Vagina (tissue), 2 donors: ENCODE results near the gene ZNF133. TPM values are rescaled to one million over a fixed set of nuclear protein-coding genes. Genes with fewer than 3 reads are reported as not detected.

Experiments used
- DNase-seq, 2 donors: peaks; one replicate each; pipeline ENCODE4 v3.0.0-alpha.2; 2017; ENCODE audit errors: extremely low spot score in 2 of 2
- H3K27ac ChIP-seq: fragments of 200-600 bp; sonication (generic); one replicate; pipeline ENCODE4 v1.5.1; 2019
- H3K27me3 ChIP-seq: fragments of 200-600 bp; sonication (generic); one replicate; pipeline ENCODE4 v1.5.1; 2019
- H3K36me3 ChIP-seq, 2 donors: fragments of 200-600 bp; sonication (generic); one replicate each; pipeline ENCODE4 v1.5.1; 2017 to 2019
- H3K4me1 ChIP-seq: fragments of 200-600 bp; sonication (generic); one replicate; pipeline ENCODE4 v1.5.1; 2019
- H3K4me3 ChIP-seq, 2 donors: fragments of 200-600 bp; sonication (generic); 1 replicate in 1 of 2; 2 replicates in 1 of 2; pipeline ENCODE4 v1.5.1; 2016 to 2019
- H3K9me3 ChIP-seq: fragments of 200-600 bp; sonication (generic); one replicate; pipeline ENCODE4 v1.5.1; 2019
- POLR2A ChIP-seq, 2 donors: fragments of 450-650 bp; IDR thresholded peaks; one replicate each; pipeline ENCODE4 v1.6.1; 2017; ENCODE audit warnings: antibody characterized with exemption in 2 of 2, mild to moderate bottlenecking in 2 of 2, moderate library complexity in 2 of 2
- POLR2AphosphoS5 ChIP-seq, 2 donors: sonication (generic); formaldehyde crosslinking; IDR thresholded peaks; one replicate each; pipeline ENCODE4 v1.9.0; 2017; ENCODE audit warnings: antibody characterized with exemption in 2 of 2, mild to moderate bottlenecking in 2 of 2, low read depth in 1 of 2; ENCODE audit not compliant: insufficient read depth in 1 of 2
- intact Hi-C: fragments of 100-400 bp; cut with DNase I; formaldehyde crosslinking; loops from one replicate; pipeline ENCODE4 v1.15.1; 2023
- total RNA-seq: library from RNA; depleted of rRNA; stranded (reverse); fragments of >200 nt; gene quantifications from one replicate; pipeline ENCODE4 v1.2.3, GENCODE V29; 2016
- TF ChIP-seq, protein P1 (sequence below), 3 experiments: fragments of 450-650 bp in 2 of 3; fragments of 200-600 bp in 1 of 3; sonication (generic) in 1 of 3; IDR thresholded peaks; one replicate each; pipeline ENCODE4 v1.5.1; 2017 to 2019; ENCODE audit warnings: antibody characterized with exemption in 3 of 3, mild to moderate bottlenecking in 2 of 3, moderate library complexity in 2 of 3

The ZNF133 gene
- total RNA-seq, 1 donor from 2014 or later = 20.6 TPM

GRCh38 chr20:18299364-18299763, 11.0 kb downstream of the ZNF133 start:
- TF ChIP-seq, protein P1, sequence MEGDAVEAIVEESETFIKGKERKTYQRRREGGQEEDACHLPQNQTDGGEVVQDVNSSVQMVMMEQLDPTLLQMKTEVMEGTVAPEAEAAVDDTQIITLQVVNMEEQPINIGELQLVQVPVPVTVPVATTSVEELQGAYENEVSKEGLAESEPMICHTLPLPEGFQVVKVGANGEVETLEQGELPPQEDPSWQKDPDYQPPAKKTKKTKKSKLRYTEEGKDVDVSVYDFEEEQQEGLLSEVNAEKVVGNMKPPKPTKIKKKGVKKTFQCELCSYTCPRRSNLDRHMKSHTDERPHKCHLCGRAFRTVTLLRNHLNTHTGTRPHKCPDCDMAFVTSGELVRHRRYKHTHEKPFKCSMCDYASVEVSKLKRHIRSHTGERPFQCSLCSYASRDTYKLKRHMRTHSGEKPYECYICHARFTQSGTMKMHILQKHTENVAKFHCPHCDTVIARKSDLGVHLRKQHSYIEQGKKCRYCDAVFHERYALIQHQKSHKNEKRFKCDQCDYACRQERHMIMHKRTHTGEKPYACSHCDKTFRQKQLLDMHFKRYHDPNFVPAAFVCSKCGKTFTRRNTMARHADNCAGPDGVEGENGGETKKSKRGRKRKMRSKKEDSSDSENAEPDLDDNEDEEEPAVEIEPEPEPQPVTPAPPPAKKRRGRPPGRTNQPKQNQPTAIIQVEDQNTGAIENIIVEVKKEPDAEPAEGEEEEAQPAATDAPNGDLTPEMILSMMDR (IDR thresholded peaks at IDR 0.05) = no peak
- no peak for TF ChIP-seq POLR2A (IDR thresholded peaks at IDR 0.05)
- TF ChIP-seq POLR2AphosphoS5 (IDR thresholded peaks at IDR 0.05; ENCODE audit: insufficient read depth in 1 of 2, low read depth in 1 of 2) = no peak
- no peaks in the 10 kb centered on the region for H3K9me3 ChIP-seq
- H3K27ac ChIP-seq = no peak overlapping the region
- no peaks in the 10 kb centered on the region for H3K4me1 ChIP-seq
- no peaks in the 10 kb centered on the region for H3K27me3 ChIP-seq
- H3K36me3 ChIP-seq = peaks cover 0 to 7% of the 10 kb centered on the region in 2 donors
- DNase-seq = no peak
- intact Hi-C loops = no loop called here
- H3K4me3 ChIP-seq = no peak overlapping the region

DNA sequence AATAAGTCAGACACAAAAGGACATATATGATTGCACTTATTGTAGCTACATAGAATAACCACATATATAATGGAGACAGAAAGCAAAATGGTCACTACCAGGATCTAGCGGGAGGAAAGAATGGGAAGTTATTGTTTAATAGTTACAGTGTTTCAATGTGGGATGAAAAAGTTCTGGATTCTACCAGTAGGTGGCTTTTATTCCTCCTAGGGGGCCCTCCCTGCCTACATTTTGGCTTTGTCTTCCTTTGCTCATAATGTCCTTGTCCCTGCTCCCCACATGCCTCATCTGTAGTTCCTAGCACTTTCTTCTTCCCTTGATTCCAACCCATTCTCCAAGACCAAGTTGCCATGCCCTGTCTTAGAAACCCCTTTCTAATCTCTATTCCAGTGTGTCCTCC, 16.3 kb downstream of the ZNF133 start:
- Histone ChIP-seq H3K27ac (no peak overlapping the region), H3K4me3 (no peak overlapping the region), H3K4me1 (no peaks in the 10 kb centered on the region), H3K9me3 (no peaks in the 10 kb centered on the region), H3K36me3 (peaks cover 0 to 25% of the 10 kb centered on the region in 2 donors), H3K27me3 (no peaks in the 10 kb centered on the region)
- no peak for DNase-seq
- TF ChIP-seq POLR2A (IDR thresholded peaks at IDR 0.05) = no peak
- TF ChIP-seq, protein P1 (IDR thresholded peaks at IDR 0.05) = no peak
- TF ChIP-seq POLR2AphosphoS5 (IDR thresholded peaks at IDR 0.05; ENCODE audit: insufficient read depth in 1 of 2, low read depth in 1 of 2) = no peak
- intact Hi-C loops = no loop called here

DNA sequence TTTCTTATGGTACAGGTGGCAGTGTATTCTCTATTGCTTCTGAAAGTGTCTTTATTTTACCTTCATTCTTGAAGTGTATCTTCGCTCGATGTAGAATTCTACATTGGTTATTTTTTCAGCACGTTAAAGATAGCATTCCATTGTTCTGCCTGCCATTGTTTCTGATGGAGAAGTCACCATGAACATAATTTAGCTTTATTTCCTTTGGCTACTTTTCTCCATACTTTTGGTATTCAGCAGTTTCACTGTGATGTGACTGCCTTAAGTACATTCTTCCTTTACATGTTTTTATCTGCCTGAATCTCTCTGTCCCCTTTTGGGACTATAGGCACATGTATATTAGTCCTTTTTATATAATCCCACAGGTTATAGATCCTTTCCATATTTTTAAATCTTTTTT, 19.0 kb downstream of the ZNF133 start:
- Histone ChIP-seq H3K4me3 (no peak overlapping the region), H3K9me3 (no peaks in the 10 kb centered on the region), H3K27me3 (no peaks in the 10 kb centered on the region), H3K27ac (no peak overlapping the region), H3K36me3 (peaks cover 0 to 25% of the 10 kb centered on the region in 2 donors), H3K4me1 (no peaks in the 10 kb centered on the region)
- TF ChIP-seq POLR2AphosphoS5 (IDR thresholded peaks at IDR 0.05; ENCODE audit: insufficient read depth in 1 of 2, low read depth in 1 of 2) (no peak), POLR2A (IDR thresholded peaks at IDR 0.05) (no peak)
- TF ChIP-seq, protein P1 (IDR thresholded peaks at IDR 0.05) = no peak
- DNase-seq = no peak
- intact Hi-C loops = no loop called here

DNA sequence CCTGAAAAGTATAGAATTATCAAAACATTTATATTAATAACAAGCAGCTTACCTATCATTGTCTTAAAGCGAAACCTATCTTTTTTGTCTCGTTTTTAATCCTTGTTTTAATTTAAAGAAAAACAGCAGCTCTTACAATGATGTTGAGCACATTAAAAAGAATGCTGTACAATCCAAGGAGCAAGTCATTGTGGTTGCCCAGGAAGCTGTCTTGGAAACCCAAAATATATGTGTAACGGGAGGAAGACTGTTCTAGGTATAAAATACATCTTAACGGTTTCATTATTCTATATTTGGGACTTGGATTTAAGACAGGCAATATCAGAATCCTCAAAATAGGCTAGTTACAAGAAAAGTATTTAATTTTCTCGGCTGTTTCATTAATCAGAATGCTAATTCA, 21.7 kb downstream of the ZNF133 start:
- intact Hi-C loops = no loop called here
- Histone ChIP-seq H3K27me3 (no peaks in the 10 kb centered on the region), H3K9me3 (no peaks in the 10 kb centered on the region), H3K36me3 (peaks cover 0 to 27% of the 10 kb centered on the region in 2 donors), H3K27ac (no peak overlapping the region), H3K4me1 (no peaks in the 10 kb centered on the region), H3K4me3 (no peak overlapping the region)
- no peak for TF ChIP-seq POLR2A (IDR thresholded peaks at IDR 0.05)
- TF ChIP-seq, protein P1 (IDR thresholded peaks at IDR 0.05) = no peak
- no peak for TF ChIP-seq POLR2AphosphoS5 (IDR thresholded peaks at IDR 0.05; ENCODE audit: insufficient read depth in 1 of 2, low read depth in 1 of 2)
- no peak for DNase-seq

GRCh38 chr20:18310592-18310991, 22.3 kb downstream of the ZNF133 start:
- DNase-seq = no peak
- no peak overlapping the region for H3K4me3 ChIP-seq
- no peaks in the 10 kb centered on the region for H3K27me3 ChIP-seq
- no peaks in the 10 kb centered on the region for H3K9me3 ChIP-seq
- H3K36me3 ChIP-seq = peaks cover 0 to 27% of the 10 kb centered on the region in 2 donors
- H3K4me1 ChIP-seq = no peaks in the 10 kb centered on the region
- H3K27ac ChIP-seq = no peak overlapping the region
- TF ChIP-seq POLR2AphosphoS5 (IDR thresholded peaks at IDR 0.05; ENCODE audit: insufficient read depth in 1 of 2, low read depth in 1 of 2) (no peak), POLR2A (IDR thresholded peaks at IDR 0.05) (no peak)
- TF ChIP-seq, protein P1 (IDR thresholded peaks at IDR 0.05) = no peak
- intact Hi-C loops = no loop called here
